ENCODE measurements around the gene LAPTM5. TPM values are rescaled to one million over a fixed set of nuclear protein-coding genes. Genes with fewer than 3 reads are reported as not detected.

The LAPTM5 gene
- total and polyA plus RNA-seq, 7 donors, result 3.0 to 14.5 (median 13.1) TPM

GRCh38 chr1:30788580-30789387 is 31.2 kb upstream of the LAPTM5 start:
- intact Hi-C loops (cut with DNase I), result no loop called here
- Histone ChIP-seq H3K36me3 (ENCODE audit: insufficient read depth in 1 of 2, low read depth in 1 of 2) (no peaks in the 10 kb centered on the region), H3K4me1 (no peaks in the 10 kb centered on the region), H3K9me3 (no peaks in the 10 kb centered on the region), H3K27me3 (ENCODE audit: insufficient read depth in 3 of 3, low read length in 2 of 3) (peaks cover 0 to 6% (median 0%) of the 10 kb centered on the region in 3 donors), H3K27ac (no peak overlapping the region), H3K4me3 (no peak overlapping the region)
- no peak for TF ChIP-seq CTCF (IDR thresholded peaks at IDR 0.05)
- ATAC-seq, result peak; percentile 49 to 95 (median 84)
- DNase-seq, result peak in 1 of 2 donors; percentile 47
- 53 to 82% (median 65%) methylated on average over 9 of the region's 9 CpGs for WGBS, 3 donors

GRCh38 chr1:30787856-30788495 is 30.4 kb upstream of the LAPTM5 start:
- Histone ChIP-seq H3K4me1 (peaks cover 7% of the 10 kb centered on the region), H3K9me3 (no peaks in the 10 kb centered on the region), H3K36me3 (ENCODE audit: insufficient read depth in 1 of 2, low read depth in 1 of 2) (no peaks in the 10 kb centered on the region), H3K27me3 (ENCODE audit: insufficient read depth in 3 of 3, low read length in 2 of 3) (peaks cover 0 to 6% (median 0%) of the 10 kb centered on the region in 3 donors), H3K27ac (no peak overlapping the region), H3K4me3 (no peak overlapping the region)
- no peak for TF ChIP-seq CTCF (IDR thresholded peaks at IDR 0.05)
- ATAC-seq (peak in 1 of 4 donors; percentile 1), DNase-seq (no peak)
- 90 to 94% (median 92%) methylated on average over 21 of the region's 21 CpGs for WGBS, 3 donors
- intact Hi-C loops (cut with DNase I), result no loop called here

- no peak overlapping the region for H3K27ac ChIP-seq
- H3K4me3 ChIP-seq, result no peak overlapping the region
- peaks cover 10% of the 10 kb centered on the region for H3K4me1 ChIP-seq
- intact Hi-C loops (cut with DNase I), result no loop called here
- TF ChIP-seq CTCF (IDR thresholded peaks at IDR 0.05), result no peak
- no peak for DNase-seq
- ATAC-seq, result no peak
- H3K36me3 ChIP-seq (ENCODE audit: insufficient read depth in 1 of 2, low read depth in 1 of 2), result no peaks in the 10 kb centered on the region
- WGBS, 3 donors, result 68 to 92% (median 89%) methylated on average over 5 of the region's 5 CpGs
- H3K9me3 ChIP-seq, result no peaks in the 10 kb centered on the region
- peaks cover 0 to 6% (median 0%) of the 10 kb centered on the region in 3 donors for H3K27me3 ChIP-seq (ENCODE audit: insufficient read depth in 3 of 3, low read length in 2 of 3)
These were observed 29.7 kb upstream of the LAPTM5 start for GRCh38 chr1:30787266-30787665.

- H3K36me3 ChIP-seq (ENCODE audit: insufficient read depth in 1 of 2, low read depth in 1 of 2), result no peaks in the 10 kb centered on the region
- 65 to 69% (median 66%) methylated on average over 13 of the region's 13 CpGs for WGBS, 3 donors
- peaks cover 0 to 6% (median 0%) of the 10 kb centered on the region in 3 donors for H3K27me3 ChIP-seq (ENCODE audit: insufficient read depth in 3 of 3, low read length in 2 of 3)
- peaks cover 10% of the 10 kb centered on the region for H3K4me1 ChIP-seq
- H3K9me3 ChIP-seq, result no peaks in the 10 kb centered on the region
- ATAC-seq (no peak), DNase-seq (no peak)
- intact Hi-C loops (cut with DNase I), result no loop called here
- H3K27ac ChIP-seq, result no peak overlapping the region
- no peak for TF ChIP-seq CTCF (IDR thresholded peaks at IDR 0.05)
- H3K4me3 ChIP-seq, result no peak overlapping the region
These were observed 28.9 kb upstream of the LAPTM5 start for GRCh38 chr1:30786264-30786991.

Data from psoas muscle (tissue), 8 donors.